Upper lobe of left lung (tissue), 4 donors: ENCODE measurements around the gene P2RY11.
A peak's percentile ranks its signal among the peaks of the same experiment; 100 is the strongest.

Source experiments
- EP300 ChIP-seq, 4 donors: sonication (generic); formaldehyde crosslinking; IDR thresholded peaks; one replicate each; pipeline ENCODE4 v1.5.1; 2017; ENCODE audit warnings: antibody characterized with exemption in 4 of 4, control low read depth in 2 of 4
- TF ChIP-seq, protein P1 (sequence below), 6 experiments: fragments of 450-650 bp in 4 of 6; fragments of 200-600 bp in 2 of 6; sonication (generic) in 2 of 6; IDR thresholded peaks; one replicate each; pipeline ENCODE4 v1.5.1; 2016 to 2019; ENCODE audit warnings: antibody characterized with exemption in 6 of 6

GRCh38 chr19:10106100-10106936 is 5.2 kb upstream of the P2RY11 start, which contains the start of gene PPAN:
- TF ChIP-seq, protein P1, sequence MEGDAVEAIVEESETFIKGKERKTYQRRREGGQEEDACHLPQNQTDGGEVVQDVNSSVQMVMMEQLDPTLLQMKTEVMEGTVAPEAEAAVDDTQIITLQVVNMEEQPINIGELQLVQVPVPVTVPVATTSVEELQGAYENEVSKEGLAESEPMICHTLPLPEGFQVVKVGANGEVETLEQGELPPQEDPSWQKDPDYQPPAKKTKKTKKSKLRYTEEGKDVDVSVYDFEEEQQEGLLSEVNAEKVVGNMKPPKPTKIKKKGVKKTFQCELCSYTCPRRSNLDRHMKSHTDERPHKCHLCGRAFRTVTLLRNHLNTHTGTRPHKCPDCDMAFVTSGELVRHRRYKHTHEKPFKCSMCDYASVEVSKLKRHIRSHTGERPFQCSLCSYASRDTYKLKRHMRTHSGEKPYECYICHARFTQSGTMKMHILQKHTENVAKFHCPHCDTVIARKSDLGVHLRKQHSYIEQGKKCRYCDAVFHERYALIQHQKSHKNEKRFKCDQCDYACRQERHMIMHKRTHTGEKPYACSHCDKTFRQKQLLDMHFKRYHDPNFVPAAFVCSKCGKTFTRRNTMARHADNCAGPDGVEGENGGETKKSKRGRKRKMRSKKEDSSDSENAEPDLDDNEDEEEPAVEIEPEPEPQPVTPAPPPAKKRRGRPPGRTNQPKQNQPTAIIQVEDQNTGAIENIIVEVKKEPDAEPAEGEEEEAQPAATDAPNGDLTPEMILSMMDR (IDR thresholded peaks at IDR 0.05) = peak in 1 of 6 experiments; percentile 48
- no peak for TF ChIP-seq EP300 (IDR thresholded peaks at IDR 0.05)
